ENCODE results near the gene GRM1.

The GRM1 gene

DNA sequence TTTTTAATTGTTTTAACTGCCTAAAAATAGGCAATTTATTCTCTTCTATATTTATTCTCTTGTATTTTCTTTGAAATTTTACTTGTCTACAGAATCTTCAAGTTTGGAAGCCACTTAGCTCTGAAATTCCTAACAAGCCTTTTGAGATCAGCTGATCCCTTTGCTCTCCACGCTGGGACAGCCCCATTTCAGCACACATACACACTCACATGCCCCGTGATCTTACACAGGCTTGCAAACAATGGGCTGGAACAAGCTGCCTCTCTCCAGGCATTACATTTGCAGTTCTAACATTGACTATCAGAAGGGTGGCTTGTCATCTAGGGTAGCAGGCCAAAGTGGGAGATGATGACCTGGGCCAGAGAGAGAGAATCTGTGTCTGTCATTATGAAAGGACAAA lies 452.7 kb downstream of the GRM1 start:
- TF ChIP-seq GATA3 (IDR thresholded peaks at IDR 0.05; ENCODE audit: low read depth, low read length) (no peak), GATA2 (IDR thresholded peaks at IDR 0.05; ENCODE audit: low read depth, low read length) (no peak)

DNA sequence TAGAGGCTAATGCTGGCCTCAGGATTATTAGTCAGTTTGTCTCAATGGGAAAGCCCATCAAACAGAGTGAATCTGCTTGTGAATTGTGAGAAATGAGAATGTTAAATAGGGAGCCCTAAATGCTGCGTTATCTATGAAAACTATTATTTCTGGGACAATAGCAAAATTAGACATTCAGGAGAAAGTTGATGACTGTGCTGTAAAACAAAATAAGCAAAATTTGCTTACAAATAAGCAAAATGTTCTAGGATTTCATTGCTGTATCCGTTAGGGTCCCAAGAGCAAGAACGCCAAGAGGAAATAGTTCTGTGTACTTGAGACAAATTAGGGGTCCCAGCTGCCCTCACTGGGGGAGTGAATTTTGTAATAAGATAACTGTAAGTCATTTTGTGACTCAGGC lies 455.5 kb downstream of the GRM1 start:
- TF ChIP-seq GATA3 (IDR thresholded peaks at IDR 0.05; ENCODE audit: low read depth, low read length) (no peak), GATA2 (IDR thresholded peaks at IDR 0.05; ENCODE audit: low read depth, low read length) (no peak)

All from SH-SY5Y (cell line).